ENCODE results near the gene ARL13B.

The ARL13B gene

DNA sequence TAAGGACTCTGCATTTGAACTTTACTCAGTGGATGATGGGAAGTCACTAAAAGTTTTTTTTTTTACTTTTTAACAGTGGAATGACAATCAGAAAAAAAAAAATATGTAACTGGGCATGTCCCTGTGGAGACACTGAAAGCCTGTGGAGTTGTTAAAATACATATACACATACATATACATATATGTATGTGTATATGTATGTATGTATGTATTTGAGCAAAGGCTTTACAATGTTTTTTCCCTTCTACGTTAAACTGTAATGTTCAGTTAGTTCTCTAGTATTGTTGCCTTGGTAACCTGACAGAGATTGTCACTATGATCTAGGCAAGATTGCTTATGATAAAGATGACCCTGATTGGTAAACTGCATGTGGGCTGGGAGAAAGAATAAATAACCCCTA lies 113.2 kb downstream of the ARL13B start:
- no peak for DNase-seq (ENCODE audit: low read depth, low spot score)
- H3K27ac ChIP-seq = no peak overlapping the region

DNA sequence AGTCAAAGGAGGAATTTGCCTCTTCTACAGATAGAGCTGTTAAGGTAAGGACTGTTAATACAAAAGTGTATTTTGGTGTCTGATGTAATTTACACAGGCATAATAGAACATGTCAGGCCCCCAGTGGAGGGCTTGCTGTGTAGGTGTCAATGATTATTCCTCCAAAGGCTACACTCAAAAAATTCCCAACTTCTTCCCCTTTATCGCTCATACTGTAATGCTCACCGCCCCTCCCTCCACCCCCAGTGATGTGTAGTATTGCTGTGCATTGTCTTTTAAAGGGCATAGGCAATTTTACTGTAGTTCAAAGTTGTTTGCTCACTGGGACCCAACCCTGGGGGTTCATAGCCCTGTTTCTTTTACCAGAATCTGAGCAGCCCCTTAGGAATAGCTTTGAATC lies 115.2 kb downstream of the ARL13B start:
- no peak for DNase-seq (ENCODE audit: low read depth, low spot score)

GRCh38 chr3:94098452-94098851 lies 118.5 kb downstream of the ARL13B start:
- no peak overlapping the region for H3K27ac ChIP-seq
- no peak for DNase-seq (ENCODE audit: low read depth, low spot score)

More for the DNA sequence above, 115.2 kb downstream of the ARL13B start:
- no peak overlapping the region for H3K27ac ChIP-seq

DNA sequence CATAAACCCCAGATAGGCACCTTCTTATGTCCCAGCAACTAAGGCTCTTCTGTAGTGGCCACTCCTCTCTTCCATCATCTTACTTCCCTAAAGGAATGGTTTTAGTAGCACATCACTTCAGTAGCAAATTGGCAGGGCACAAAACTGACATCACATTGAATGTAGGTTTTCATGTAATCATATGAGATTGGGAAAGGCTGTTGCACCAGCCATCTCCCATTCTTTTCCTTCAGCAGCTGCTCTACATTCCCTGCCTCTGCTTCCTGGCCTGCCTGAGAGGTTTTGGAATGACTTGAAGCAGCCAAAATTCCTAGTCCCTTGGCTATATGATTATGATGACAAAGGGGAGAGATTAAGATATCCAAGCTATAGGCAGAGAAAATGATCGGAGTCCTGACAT lies 119.4 kb downstream of the ARL13B start:
- no peak for DNase-seq (ENCODE audit: low read depth, low spot score)
- no peak overlapping the region for H3K27ac ChIP-seq

DNA sequence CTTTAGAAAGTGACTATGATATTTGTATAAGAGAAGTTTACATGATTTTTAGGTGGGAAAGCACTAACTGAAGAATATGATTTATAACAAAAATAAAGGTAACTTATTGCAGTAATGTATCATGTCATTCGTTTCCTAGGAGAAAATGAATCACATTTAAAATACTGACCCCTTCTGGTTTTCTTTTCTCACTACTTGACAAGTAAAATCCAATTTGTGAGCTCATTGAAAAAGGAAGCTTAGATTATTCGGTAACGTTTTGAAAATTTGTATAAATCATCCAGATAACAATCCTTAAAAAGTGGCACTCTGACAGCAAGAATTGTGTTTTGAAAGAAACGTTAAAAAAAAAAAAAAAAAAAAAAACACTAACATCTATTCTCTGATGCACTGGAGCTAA lies 121.9 kb downstream of the ARL13B start:
- no peak for DNase-seq (ENCODE audit: low read depth, low spot score)
- H3K27ac ChIP-seq = no peak overlapping the region
